Colonic mucosa (tissue), 4 donors: ENCODE data around the gene DCLK3. TPM values are rescaled to one million over a fixed set of nuclear protein-coding genes. Genes with fewer than 3 reads are reported as not detected.

Experiments used
- DNase-seq: peaks from one replicate; pipeline ENCODE4 v3.0.0-alpha.2; 2020
- H3K27ac ChIP-seq: fragments of 200-600 bp; one replicate; pipeline ENCODE4 v1.8.0; 2021
- H3K27me3 ChIP-seq: fragments of 200-600 bp; one replicate; pipeline ENCODE4 v1.8.0; 2021
- H3K36me3 ChIP-seq: fragments of 200-600 bp; one replicate; pipeline ENCODE4 v1.8.0; 2021
- H3K4me1 ChIP-seq: fragments of 200-600 bp; one replicate; pipeline ENCODE4 v1.8.0; 2021; ENCODE audit warnings: mild to moderate bottlenecking
- H3K4me3 ChIP-seq: fragments of 200-600 bp; one replicate; pipeline ENCODE4 v1.8.0; 2021
- H3K9ac ChIP-seq, 2 donors: one replicate each; pipeline ENCODE4 v1.7.0; 2013; ENCODE audit warnings: control low read depth in 2 of 2, low read depth in 2 of 2, low read length in 2 of 2
- H3K9me3 ChIP-seq: fragments of 200-600 bp; one replicate; pipeline ENCODE4 v1.8.0; 2021
- intact Hi-C: fragments of 100-400 bp; cut with DNase I; formaldehyde crosslinking; loops from one replicate; pipeline ENCODE4 v1.14.1; 2022
- total RNA-seq, 2 donors: library from RNA; stranded (reverse); fragmentation: NEBNext Ultra II Directional in 1 of 2; extraction: Animal tissue kit (Norgen Biotek cat#: 25700) in 1 of 2; gene quantifications; one replicate each; pipeline ENCODE4 v1.2.1, GENCODE V29; 2021
- TF ChIP-seq, protein P1 (sequence below): fragments of 200-600 bp; IDR thresholded peaks from one replicate; pipeline ENCODE4 v1.8.0; 2022; ENCODE audit warnings: antibody characterized with exemption, mild to moderate bottlenecking
- donor health status: healthy.
- donor health status: DM: no; HTN: no; CAD: no.
- donor health status: DM: no; HTN: no; CAD: no.

Gene DCLK3
- total RNA-seq, 2 donors from 2014 or later: 0.11 TPM; not detected in 1

DNA sequence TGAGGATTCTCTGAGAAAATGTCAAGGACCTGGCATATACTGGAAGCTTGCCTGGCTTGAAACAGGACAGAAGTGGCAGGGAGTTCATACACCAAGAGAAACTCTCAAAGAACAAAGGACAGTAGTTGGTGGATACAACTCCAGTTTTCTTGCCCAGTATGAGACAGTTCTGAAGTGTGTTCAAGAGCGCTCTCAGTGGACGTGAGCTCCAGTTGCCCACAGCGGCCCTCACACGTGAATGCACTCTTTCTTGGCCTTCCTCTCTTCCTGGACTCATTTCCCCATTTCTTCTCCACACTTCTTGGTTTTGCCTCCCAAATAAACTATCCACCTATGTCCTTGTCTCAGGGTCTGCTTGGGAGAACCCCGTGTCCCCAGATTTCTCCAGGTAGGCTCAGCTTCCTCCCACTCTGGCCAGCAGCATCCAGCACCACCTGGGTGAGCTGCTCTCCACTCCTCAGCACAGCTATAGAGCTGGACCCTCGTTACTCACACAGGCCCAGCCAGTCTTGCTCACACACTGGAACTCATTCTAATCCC is 54.5 kb downstream of the DCLK3 start:
- Histone ChIP-seq H3K4me3 (no peak overlapping the region), H3K27ac (no peak overlapping the region), H3K36me3 (no peaks in the 10 kb centered on the region), H3K9me3 (no peaks in the 10 kb centered on the region), H3K27me3 (no peaks in the 10 kb centered on the region), H3K4me1 (no peaks in the 10 kb centered on the region), H3K9ac (no peak overlapping the region)
- DNase-seq: no peak
- TF ChIP-seq, protein P1, sequence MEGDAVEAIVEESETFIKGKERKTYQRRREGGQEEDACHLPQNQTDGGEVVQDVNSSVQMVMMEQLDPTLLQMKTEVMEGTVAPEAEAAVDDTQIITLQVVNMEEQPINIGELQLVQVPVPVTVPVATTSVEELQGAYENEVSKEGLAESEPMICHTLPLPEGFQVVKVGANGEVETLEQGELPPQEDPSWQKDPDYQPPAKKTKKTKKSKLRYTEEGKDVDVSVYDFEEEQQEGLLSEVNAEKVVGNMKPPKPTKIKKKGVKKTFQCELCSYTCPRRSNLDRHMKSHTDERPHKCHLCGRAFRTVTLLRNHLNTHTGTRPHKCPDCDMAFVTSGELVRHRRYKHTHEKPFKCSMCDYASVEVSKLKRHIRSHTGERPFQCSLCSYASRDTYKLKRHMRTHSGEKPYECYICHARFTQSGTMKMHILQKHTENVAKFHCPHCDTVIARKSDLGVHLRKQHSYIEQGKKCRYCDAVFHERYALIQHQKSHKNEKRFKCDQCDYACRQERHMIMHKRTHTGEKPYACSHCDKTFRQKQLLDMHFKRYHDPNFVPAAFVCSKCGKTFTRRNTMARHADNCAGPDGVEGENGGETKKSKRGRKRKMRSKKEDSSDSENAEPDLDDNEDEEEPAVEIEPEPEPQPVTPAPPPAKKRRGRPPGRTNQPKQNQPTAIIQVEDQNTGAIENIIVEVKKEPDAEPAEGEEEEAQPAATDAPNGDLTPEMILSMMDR: no peak
- intact Hi-C loops: no loop called here

DNA sequence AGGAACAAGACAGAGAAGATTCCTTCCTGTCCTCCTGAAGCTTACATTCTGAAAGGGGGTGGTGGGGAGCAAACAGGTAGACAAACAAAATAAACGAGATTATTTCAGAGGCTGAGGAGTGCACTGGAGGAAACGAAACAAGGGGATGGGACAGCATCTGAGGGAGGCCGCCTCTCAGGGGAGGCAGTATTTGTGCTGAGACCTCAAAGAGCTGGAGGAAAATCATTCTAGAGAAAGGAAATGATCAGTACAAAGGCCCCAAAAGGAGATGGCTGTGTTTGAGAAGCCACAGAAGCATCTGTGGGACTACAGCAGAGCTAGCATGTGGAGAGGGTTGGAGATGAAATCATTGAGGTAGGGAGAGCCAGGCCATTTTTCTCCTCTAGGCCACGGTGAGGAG is 55.1 kb downstream of the DCLK3 start:
- TF ChIP-seq, protein P1: no peak
- H3K27ac ChIP-seq: no peak overlapping the region
- H3K4me3 ChIP-seq: no peak overlapping the region
- H3K27me3 ChIP-seq: no peaks in the 10 kb centered on the region
- H3K4me1 ChIP-seq: no peaks in the 10 kb centered on the region
- no peak for DNase-seq
- H3K9me3 ChIP-seq: no peaks in the 10 kb centered on the region
- no peaks in the 10 kb centered on the region for H3K36me3 ChIP-seq
- H3K9ac ChIP-seq: no peak overlapping the region
- intact Hi-C loops: no loop called here

DNA sequence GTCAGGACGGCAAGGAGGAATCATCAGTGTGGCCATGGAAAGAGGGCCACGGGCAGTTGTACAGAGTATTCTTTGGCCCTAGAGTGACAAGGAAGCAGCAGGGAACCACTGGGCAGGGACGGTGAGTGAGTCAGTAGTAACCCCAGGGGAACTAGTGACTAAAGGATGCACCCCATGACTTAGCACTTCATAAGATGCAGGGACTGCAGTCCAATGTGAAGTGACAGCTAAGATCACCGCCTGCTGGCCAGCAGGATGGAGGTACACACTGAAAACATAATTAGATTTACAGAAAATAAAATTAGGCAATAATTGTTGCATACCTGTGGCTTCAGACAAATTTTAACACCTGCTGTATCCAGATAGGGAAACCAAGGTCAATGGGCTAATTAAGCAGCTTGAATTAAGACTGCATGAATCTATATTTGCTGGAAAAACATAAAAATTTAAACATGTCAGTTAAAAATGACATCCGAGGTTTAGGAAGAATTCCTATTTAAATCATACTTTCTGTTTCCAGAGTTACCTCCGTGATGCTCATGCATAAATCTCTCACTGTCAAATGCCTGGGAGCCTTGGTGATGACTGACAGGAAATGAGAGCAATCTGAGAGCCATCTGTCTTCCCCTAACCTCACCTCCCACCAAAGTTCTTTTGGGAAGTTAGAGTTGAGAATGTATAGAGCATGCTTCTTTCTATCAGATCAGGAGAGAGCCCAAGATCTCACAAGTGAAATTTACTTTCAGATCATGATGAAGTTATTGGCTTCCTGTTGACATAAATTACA is 56.5 kb downstream of the DCLK3 start:
- TF ChIP-seq, protein P1: no peak
- intact Hi-C loops: no loop called here
- Histone ChIP-seq H3K9me3 (no peaks in the 10 kb centered on the region), H3K36me3 (no peaks in the 10 kb centered on the region), H3K9ac (no peak overlapping the region), H3K4me3 (no peak overlapping the region), H3K4me1 (no peaks in the 10 kb centered on the region), H3K27ac (no peak overlapping the region), H3K27me3 (no peaks in the 10 kb centered on the region)
- DNase-seq: no peak

DNA sequence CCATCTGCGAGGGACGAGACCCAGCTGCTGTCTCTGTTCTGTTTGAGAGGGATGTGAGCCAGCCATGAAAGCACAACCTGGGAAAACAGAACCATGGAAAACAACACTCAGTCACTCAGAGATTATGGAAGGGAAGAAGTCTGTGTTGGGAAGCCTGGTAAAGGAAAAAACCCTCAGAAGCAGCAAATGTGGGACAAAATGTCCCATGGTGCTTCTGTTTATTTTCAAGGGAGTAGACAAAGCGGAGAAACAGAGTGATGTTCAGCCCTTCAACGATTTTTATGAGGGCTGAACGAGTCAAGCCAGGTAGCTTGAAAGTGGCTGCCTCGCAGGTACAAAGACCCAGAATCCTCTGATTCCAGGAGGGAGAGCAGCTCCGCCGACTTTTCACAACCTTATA is 59.3 kb downstream of the DCLK3 start:
- Histone ChIP-seq H3K27me3 (no peaks in the 10 kb centered on the region), H3K36me3 (no peaks in the 10 kb centered on the region), H3K4me1 (no peaks in the 10 kb centered on the region), H3K9ac (no peak overlapping the region), H3K9me3 (no peaks in the 10 kb centered on the region), H3K27ac (no peak overlapping the region), H3K4me3 (no peak overlapping the region)
- DNase-seq: no peak
- TF ChIP-seq, protein P1: no peak
- intact Hi-C loops: no loop called here

DNA sequence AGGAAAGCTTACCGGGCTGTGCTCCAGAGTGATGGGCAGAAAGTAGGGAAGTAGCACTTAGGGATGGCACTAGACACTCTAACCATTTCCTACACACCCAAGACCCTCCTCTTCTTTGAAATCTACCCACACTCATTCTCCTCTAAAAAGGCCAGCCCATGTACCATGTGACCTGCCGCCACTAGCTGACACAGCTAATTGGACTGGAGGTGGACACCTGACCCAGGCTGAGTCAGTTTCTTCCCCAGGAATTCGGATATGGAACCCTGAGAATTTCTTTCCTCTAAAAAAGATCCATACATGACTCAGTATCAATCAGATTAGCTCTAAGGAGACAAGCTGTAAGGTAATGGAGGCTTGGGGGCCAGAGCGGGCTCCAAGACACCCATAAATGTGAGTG is 60.1 kb downstream of the DCLK3 start:
- no peaks in the 10 kb centered on the region for H3K9me3 ChIP-seq
- intact Hi-C loops: loop anchor here (5.0 kb wide), 1 partner anchor 737 kb away; no protein-coding TSS in a partner anchor
- H3K4me1 ChIP-seq: no peaks in the 10 kb centered on the region
- H3K36me3 ChIP-seq: no peaks in the 10 kb centered on the region
- H3K27ac ChIP-seq: no peak overlapping the region
- H3K27me3 ChIP-seq: no peaks in the 10 kb centered on the region
- TF ChIP-seq, protein P1: no peak
- H3K9ac ChIP-seq: no peak overlapping the region
- DNase-seq: no peak
- H3K4me3 ChIP-seq: no peak overlapping the region
